ENCODE results near the gene GNAS-AS1. TPM values are rescaled to one million over a fixed set of nuclear protein-coding genes. Genes with fewer than 3 reads are reported as not detected.

The GNAS-AS1 gene
- total and polyA plus RNA-seq, 2 donors (not counting 1 experiment from before 2014, with no cell fraction given): 1.5 TPM; not detected in 1

- Histone ChIP-seq H4K20me1 (ENCODE audit: control insufficient read depth, insufficient read depth, low read length, poor library complexity, severe bottlenecking) (no peaks in the 10 kb centered on the region), H3K36me3 (replicated peaks in 1 of 2; ENCODE audit: control extremely low read depth in 1 of 2, control insufficient read depth in 1 of 2, extremely low read depth in 1 of 2, insufficient read depth in 2 of 2, low read length in 1 of 2) (no peaks in the 10 kb centered on the region), H3K27ac (ENCODE audit: low read length in 2 of 2) (no peak overlapping the region), H2AFZ (ENCODE audit: insufficient read depth, low read depth, low read length, poor library complexity, severe bottlenecking) (no peak overlapping the region), H3K4me2 (replicated peaks; ENCODE audit: low read depth, low read length, poor library complexity, severe bottlenecking) (no peak overlapping the region), H3K27me3 (replicated peaks in 1 of 4; ENCODE audit: control extremely low read depth in 1 of 4, control insufficient read depth in 3 of 4, insufficient read depth in 4 of 4, low read length in 3 of 4) (peaks cover 0 to 6% (median 0%) of the 10 kb centered on the region in 4 experiments), H3K9ac (ENCODE audit: low read length) (no peak overlapping the region), H3K79me2 (ENCODE audit: control insufficient read depth, insufficient read depth, low read length) (no peaks in the 10 kb centered on the region), H3K9me3 (ENCODE audit: control extremely low read depth in 1 of 3, control insufficient read depth in 2 of 3, insufficient read depth in 1 of 3, low read length in 2 of 3) (no peaks in the 10 kb centered on the region), H3K4me3 (ENCODE audit: control extremely low read depth in 1 of 5, extremely low read depth in 1 of 5, insufficient read depth in 1 of 5, low read depth in 2 of 5, low read length in 4 of 5) (no peak overlapping the region), H3K4me1 (ENCODE audit: control insufficient read depth in 2 of 2, insufficient read depth in 2 of 2, low read length in 2 of 2) (no peaks in the 10 kb centered on the region)
- Mint-ChIP-seq H3K4me1 (no peaks in the 10 kb centered on the region), H3K9me3 (ENCODE audit: insufficient read depth) (no peaks in the 10 kb centered on the region), H3K27me3 (peaks cover 26% of the 10 kb centered on the region), H3K27ac (no peak overlapping the region), H3K4me3 (no peak overlapping the region)
- WGBS (ENCODE audit: insufficient coverage): 81% methylated on average over 8 of the region's 10 CpGs
- DNase-seq (no peak), ATAC-seq (ENCODE audit: low read depth) (no peak)
- intact Hi-C loops (cut with micrococcal nuclease): no loop called here
- ChIA-PET CTCF (no interaction called here), POLR2A (no interaction called here)
- TF ChIP-seq CTCF (IDR thresholded peaks at IDR 0.05) (no peak), EZH2 (IDR thresholded peaks at IDR 0.05; ENCODE audit: borderline replicate concordance, insufficient read depth, low read depth, low read length, poor library complexity, severe bottlenecking) (no peak)
Observed at GRCh38 chr20:58810879-58811250, 39.8 kb downstream of the GNAS-AS1 start.

DNA sequence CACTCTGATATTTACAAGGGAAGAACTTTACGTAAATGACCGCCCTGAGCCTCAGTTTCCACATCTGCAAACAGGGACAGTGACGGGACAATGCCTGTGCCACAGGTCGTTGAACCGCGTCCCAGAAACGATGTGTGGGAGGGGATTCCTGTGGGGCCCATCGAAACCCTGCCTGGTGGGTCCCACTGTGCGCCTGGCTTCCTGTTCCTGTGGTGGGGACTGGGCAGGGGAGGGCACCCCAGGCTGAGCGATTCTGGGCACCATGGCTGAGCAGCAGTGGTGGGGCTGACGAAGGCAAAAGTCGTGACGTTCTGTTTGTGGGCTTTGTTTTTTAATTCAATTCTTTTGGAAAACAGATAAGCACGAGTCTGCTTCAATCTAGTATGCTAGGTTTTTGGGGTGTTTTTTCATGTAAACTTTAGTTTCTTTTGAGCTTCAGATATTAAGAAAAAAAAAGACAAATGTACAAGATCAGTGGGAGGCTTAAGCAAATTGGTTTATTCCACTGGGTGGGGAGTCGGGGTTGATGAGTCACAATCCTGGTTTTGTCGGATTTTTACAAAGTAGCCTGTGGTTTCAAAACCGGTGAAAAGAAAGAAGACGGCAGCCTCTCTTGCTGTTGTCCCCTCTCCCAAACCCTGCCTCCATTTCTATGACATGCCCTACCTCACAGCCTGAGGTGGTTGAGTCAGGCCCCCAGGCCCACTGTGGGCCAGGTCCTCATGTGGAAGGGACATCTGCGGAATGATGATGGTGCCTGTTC is 40.4 kb downstream of the GNAS-AS1 start:
- H3K36me3 ChIP-seq (replicated peaks in 1 of 2; ENCODE audit: control extremely low read depth in 1 of 2, control insufficient read depth in 1 of 2, extremely low read depth in 1 of 2, insufficient read depth in 2 of 2, low read length in 1 of 2): no peaks in the 10 kb centered on the region
- H3K4me2 ChIP-seq (replicated peaks; ENCODE audit: low read depth, low read length, poor library complexity, severe bottlenecking): no peak overlapping the region
- H4K20me1 ChIP-seq (ENCODE audit: control insufficient read depth, insufficient read depth, low read length, poor library complexity, severe bottlenecking): no peaks in the 10 kb centered on the region
- Mint-ChIP-seq H3K27ac (no peak overlapping the region), H3K4me1 (no peaks in the 10 kb centered on the region), H3K9me3 (ENCODE audit: insufficient read depth) (no peaks in the 10 kb centered on the region), H3K4me3 (no peak overlapping the region), H3K27me3 (peaks cover 26% of the 10 kb centered on the region)
- peaks cover 0 to 1% (median 0%) of the 10 kb centered on the region in 4 experiments for H3K27me3 ChIP-seq (replicated peaks in 1 of 4; ENCODE audit: control extremely low read depth in 1 of 4, control insufficient read depth in 3 of 4, insufficient read depth in 4 of 4, low read length in 3 of 4)
- no peaks in the 10 kb centered on the region for H3K9me3 ChIP-seq (ENCODE audit: control extremely low read depth in 1 of 3, control insufficient read depth in 2 of 3, insufficient read depth in 1 of 3, low read length in 2 of 3)
- H3K79me2 ChIP-seq (ENCODE audit: control insufficient read depth, insufficient read depth, low read length): no peaks in the 10 kb centered on the region
- 75% methylated on average over 18 of the region's 19 CpGs for WGBS (ENCODE audit: insufficient coverage)
- intact Hi-C loops (cut with micrococcal nuclease): no loop called here
- no peak overlapping the region for H3K9ac ChIP-seq (ENCODE audit: low read length)
- no peak for ATAC-seq (ENCODE audit: low read depth)
- H2AFZ ChIP-seq (ENCODE audit: insufficient read depth, low read depth, low read length, poor library complexity, severe bottlenecking): no peak overlapping the region
- no peak for DNase-seq
- no peak overlapping the region for H3K27ac ChIP-seq (ENCODE audit: low read length in 2 of 2)
- ChIA-PET CTCF (no interaction called here), POLR2A (no interaction called here)
- TF ChIP-seq CTCF (IDR thresholded peaks at IDR 0.05) (no peak), EZH2 (IDR thresholded peaks at IDR 0.05; ENCODE audit: borderline replicate concordance, insufficient read depth, low read depth, low read length, poor library complexity, severe bottlenecking) (no peak)
- no peak overlapping the region for H3K4me3 ChIP-seq (ENCODE audit: control extremely low read depth in 1 of 5, extremely low read depth in 1 of 5, insufficient read depth in 1 of 5, low read depth in 2 of 5, low read length in 4 of 5)
- no peaks in the 10 kb centered on the region for H3K4me1 ChIP-seq (ENCODE audit: control insufficient read depth in 2 of 2, insufficient read depth in 2 of 2, low read length in 2 of 2)

Data from B cell (primary cell).